ENCODE measurements around the gene MYLK4. TPM values are rescaled to one million over a fixed set of nuclear protein-coding genes. Genes with fewer than 3 reads are reported as not detected.
"Not testable (repeated sequence)": the region's sequence is repeated elsewhere in the genome, so short reads cannot be mapped to it uniquely, and the experiment has no call there.

Gene MYLK4
- polyA plus RNA-seq, 1 donor from 2014 or later = 0.08 TPM

DNA sequence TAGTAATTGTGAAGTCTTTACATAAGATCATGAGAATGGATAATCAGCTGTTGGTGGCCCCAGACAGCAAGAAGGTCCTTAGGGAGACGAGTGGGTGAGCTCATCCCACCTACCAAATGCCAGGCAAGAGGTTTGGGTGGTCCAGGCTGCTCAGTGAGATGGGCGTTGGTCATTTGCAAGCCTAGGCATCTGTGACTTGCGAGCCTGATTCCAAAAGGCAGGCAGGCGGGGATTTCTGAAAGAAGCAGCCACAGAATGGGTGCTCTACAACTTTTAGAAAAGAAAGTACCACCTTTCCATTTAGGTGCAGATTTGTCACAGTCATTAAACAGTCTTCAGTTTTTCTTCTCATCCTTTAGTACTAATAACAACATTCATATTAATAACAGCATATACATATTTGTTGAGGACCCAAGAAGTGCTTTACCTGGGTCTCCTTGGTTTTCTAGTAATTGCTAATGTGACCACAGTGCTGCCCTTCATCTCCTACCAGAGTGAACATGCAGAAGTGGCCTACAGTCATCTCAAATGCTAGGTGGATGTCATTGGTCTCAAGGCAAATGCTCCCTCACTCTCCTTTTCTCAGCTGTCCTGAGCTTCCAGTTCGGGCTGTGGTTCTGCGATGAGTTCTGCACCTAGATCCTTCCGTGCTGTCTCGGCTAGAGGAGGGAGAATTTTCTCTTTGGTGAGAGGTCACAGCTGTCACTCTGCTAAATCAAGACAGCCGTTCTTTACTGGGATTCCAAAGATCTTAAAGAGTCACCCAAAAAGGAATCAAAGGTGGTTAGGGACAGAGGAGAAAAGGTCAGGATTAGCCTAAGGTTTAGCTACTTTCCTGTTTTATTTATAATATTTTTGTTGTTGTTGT is 17.2 kb upstream of the MYLK4 start:
- no peaks in the 10 kb centered on the region for H3K9me3 Mint-ChIP-seq
- H3K4me1 Mint-ChIP-seq = peaks cover 26 to 39% (median 35%) of the 10 kb centered on the region in 3 donors
- H3K36me3 Mint-ChIP-seq = peaks cover 3% of the 10 kb centered on the region
- peak overlapping the region; percentile 41 to 50 (median 44) for H3K27ac Mint-ChIP-seq
- peak overlapping the region; percentile 74 to 97 (median 92) for H3K4me3 Mint-ChIP-seq
- no peaks in the 10 kb centered on the region for H3K27me3 Mint-ChIP-seq

DNA sequence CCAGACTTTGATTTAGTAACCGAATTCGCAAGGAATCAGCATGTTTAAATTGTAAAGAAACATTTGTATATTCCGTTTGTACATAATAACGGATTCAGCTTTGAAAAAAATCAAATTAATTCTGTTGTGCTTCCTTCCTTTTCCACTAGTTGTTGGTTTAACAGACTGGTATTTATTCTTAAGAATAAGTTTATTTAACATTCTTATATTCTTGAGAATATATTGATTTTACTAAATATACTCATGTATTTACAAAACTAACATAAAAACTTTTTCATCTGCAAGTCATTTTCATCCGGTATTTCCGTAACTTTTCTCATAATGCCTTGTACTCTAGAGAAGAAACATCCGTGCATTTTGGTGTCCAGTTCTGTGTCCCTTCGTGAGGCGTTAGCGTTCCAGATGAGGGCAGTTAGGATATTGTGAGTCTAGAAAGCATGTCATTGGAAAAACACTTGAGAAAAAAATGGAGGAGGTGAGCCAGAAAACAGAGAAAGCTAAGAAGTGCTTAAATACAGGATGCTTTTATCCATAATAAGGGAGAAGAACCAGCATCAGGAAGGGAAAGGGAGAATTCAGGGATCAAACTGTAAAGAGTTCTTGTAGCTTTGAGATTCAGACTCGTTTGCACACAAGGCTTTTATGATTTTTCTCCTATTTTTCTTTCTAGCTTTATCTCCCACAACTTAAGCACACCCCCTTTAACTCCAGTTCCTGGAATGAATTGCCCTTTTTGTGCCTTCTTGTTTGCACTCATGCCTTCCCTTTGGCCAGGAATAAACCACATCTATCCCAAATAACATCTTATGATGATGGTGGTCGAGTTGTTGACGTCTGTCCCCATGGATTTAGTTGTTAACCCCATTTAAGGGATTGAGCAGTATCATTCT is 16.3 kb upstream of the MYLK4 start:
- H3K9me3 Mint-ChIP-seq = no peaks in the 10 kb centered on the region
- H3K36me3 Mint-ChIP-seq = peaks cover 3% of the 10 kb centered on the region
- peaks cover 26 to 32% (median 31%) of the 10 kb centered on the region in 3 donors for H3K4me1 Mint-ChIP-seq
- peak overlapping the region; percentile 92 to 97 (median 96) for H3K4me3 Mint-ChIP-seq
- peak overlapping the region; percentile 94 to 97 (median 96) for H3K27ac Mint-ChIP-seq
- H3K27me3 Mint-ChIP-seq = no peaks in the 10 kb centered on the region

DNA sequence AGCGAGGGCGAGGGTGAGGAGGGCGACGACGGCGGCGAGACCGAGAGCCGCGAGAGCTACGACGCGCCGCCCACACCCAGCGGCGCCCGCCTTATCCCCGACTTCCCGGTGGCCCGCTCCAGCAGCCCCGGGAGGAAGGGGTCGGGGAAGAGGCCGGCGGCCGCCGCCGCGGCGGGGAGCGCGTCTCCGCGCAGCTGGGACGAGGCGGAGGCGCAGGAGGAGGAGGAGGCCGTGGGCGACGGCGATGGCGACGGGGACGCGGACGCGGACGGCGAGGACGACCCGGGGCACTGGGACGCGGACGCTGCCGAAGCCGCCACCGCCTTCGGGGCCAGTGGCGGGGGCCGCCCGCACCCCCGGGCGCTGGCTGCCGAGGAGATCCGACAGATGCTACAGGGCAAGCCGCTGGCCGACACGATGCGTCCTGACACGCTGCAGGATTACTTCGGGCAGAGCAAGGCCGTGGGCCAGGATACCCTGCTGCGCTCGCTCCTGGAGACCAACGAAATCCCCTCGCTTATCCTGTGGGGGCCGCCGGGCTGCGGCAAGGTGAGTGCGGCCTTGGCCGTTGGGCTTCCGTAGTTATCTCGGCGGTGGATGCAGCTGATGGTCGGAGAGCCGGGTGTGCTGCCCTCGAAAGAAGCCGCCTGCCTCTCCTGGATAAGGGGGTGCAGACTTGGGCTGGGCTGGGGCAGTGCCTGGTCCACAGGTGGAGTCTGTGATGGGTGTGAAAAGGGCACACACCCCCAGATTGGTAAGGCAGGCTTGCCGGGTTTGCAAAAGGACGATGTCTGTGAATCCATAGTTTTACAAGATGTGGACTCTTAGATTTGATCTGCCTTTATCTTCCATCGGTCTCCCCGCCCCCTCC is 15.4 kb upstream of the MYLK4 start:
- peak overlapping the region; percentile 92 to 97 (median 96) for H3K4me3 Mint-ChIP-seq

DNA sequence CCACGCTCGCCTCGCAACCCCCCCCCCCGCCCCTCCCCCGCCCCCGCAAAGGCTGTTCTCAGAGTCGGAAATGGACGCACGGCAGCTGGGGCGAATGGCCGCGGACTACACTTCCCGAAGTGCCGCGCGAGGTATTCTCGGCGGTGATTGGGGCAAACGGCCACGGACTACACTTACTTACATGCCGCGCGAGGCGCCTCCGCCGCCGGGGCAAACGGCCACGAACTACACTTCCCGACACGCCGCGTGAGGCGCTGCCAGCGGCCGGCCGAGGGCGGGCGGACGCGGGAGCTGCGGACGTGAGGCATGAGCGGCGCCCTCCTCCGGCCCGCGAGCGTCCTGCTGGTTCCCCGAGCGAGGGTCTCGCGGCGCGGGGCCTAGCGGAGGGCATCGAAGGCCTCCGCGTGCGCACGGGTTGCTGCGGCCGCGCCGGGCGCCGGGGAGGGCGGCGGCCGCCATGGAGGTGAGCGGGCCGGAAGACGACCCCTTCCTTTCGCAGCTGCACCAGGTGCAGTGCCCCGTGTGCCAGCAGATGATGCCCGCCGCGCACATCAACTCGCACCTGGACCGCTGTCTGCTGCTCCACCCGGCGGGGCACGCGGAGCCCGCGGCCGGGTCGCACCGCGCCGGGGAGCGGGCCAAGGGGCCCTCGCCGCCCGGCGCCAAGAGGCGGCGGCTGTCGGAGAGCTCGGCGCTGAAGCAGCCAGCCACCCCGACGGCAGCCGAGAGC is 14.6 kb upstream of the MYLK4 start, which contains the start of gene WRNIP1:
Gene WRNIP1, plus strand, starts transcription at position 228 of the 730 bp plus-strand sequence. Its CDS starts 230 bp downstream, at position 458.
- Mint-ChIP-seq H3K36me3 (peaks cover 3% of the 10 kb centered on the region), H3K27ac (peak within 1 kb of the TSS; percentile 98 to 100 (median 99)), H3K27me3 (no peaks in the 10 kb centered on the region), H3K4me3 (peak within 1 kb of the TSS; percentile 92 to 97 (median 96)), H3K9me3 (no peaks in the 10 kb centered on the region), H3K4me1 (peaks cover 26 to 32% (median 29%) of the 10 kb centered on the region in 3 donors)

More for the DNA sequence above, 15.4 kb upstream of the MYLK4 start:
- Mint-ChIP-seq H3K36me3 (peaks cover 3% of the 10 kb centered on the region), H3K27ac (peak overlapping the region; percentile 94 to 97 (median 96)), H3K27me3 (no peaks in the 10 kb centered on the region), H3K9me3 (no peaks in the 10 kb centered on the region), H3K4me1 (peaks cover 26 to 32% (median 31%) of the 10 kb centered on the region in 3 donors)

DNA sequence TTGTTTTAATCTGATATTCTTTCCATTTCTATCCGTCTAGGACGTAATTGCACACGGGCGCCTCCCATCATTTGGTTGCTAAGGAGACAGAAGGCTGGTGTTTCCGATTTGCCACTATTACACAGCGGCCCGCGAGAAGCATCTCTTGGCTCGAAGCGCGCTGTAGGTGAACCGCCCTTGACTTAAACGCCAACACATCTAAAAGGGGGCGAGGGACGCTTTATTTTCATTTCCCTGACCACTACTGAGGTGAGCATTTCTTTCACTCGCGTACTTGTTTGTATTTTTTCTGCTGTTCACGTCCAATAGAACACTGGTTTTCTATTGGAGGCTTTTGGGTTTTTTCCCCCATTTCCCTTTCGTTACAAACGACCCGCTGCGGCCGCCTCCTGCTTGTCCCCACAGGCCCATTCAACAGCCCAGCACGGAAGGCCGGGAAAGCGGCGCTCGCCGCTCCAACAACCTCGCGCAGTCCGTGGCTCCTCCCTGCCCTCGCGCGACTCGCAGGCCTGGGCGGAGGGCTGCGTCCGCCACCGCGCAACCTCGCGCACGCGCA is 14.0 kb upstream of the MYLK4 start:
- peak overlapping the region; percentile 91 to 97 (median 96) for H3K4me3 Mint-ChIP-seq
- no peaks in the 10 kb centered on the region for H3K27me3 Mint-ChIP-seq
- H3K36me3 Mint-ChIP-seq = peaks cover 2% of the 10 kb centered on the region
- peaks cover 25 to 32% (median 29%) of the 10 kb centered on the region in 3 donors for H3K4me1 Mint-ChIP-seq
- H3K9me3 Mint-ChIP-seq = no peaks in the 10 kb centered on the region
- peak overlapping the region; percentile 98 to 100 (median 99) for H3K27ac Mint-ChIP-seq

DNA sequence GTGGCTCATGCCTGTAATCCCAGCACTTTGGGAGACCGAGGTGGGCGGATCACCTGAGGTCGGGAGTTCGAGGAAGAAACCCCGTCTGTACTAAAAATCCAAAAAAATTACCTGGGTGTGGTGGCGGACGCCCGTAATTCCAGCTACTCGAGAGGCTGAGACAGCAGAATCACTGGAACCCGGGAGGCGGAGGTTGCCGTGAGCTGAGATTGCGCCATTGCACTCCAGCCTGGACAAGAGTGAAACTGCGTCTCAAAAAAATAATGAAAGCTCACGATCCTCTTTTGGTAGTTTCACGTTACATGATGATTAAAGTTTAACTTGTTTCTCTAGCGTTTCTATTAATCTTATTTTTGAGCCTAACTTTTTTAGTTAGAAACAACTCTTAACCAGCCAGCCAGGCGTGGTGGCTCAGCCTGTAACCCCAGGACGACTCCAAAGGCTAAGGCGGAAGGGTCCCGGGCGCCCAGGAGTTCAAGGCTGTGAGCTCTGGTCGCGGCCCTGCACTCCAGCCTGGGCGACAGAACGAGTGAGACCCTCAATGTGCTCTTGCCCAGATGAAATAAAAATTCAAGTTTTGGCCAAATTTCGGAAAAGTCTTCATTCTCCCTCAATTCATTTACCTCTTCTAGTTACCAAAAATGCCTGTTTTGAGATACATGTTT is 13.3 kb upstream of the MYLK4 start:
- Mint-ChIP-seq H3K27me3 (no peaks in the 10 kb centered on the region), H3K36me3 (peaks cover 2% of the 10 kb centered on the region), H3K4me3 (peak overlapping the region; percentile 91 to 97 (median 96)), H3K9me3 (no peaks in the 10 kb centered on the region), H3K4me1 (peaks cover 24 to 32% (median 29%) of the 10 kb centered on the region in 3 donors), H3K27ac (peak overlapping the region; percentile 98 to 100 (median 99))

DNA sequence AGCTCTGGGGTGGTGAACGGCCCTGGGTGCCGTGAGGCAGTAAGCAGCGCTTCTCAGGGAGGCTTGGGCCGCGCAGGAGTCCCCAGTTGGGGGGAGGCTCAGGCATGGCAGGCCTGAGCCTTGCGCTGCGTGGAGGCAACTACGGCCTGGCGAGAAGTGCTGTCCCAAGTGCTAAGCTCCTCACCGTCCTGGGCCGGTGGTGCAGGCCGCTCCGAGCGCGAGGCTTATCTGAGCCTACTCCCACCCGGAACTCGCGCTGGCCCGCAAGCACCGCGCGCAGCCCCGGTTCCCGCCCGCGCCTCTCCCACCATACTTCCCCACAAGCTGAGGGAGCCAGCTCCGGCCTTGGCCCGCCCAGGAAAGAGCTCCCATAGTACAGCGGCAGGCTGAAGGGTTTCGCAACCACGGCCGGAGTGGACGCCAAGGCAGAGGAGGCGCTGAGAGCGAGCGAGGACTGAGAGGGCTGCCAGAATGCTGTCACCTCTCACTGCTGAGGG is 12.7 kb upstream of the MYLK4 start:
- Mint-ChIP-seq H3K36me3 (peaks cover under 1% of the 10 kb centered on the region), H3K9me3 (no peaks in the 10 kb centered on the region), H3K27ac (peak overlapping the region in 1 of 3 donors; percentile 55), H3K27me3 (no peaks in the 10 kb centered on the region), H3K4me1 (peaks cover 18 to 28% (median 24%) of the 10 kb centered on the region in 3 donors), H3K4me3 (peak overlapping the region in 1 of 4 donors; percentile 97)

DNA sequence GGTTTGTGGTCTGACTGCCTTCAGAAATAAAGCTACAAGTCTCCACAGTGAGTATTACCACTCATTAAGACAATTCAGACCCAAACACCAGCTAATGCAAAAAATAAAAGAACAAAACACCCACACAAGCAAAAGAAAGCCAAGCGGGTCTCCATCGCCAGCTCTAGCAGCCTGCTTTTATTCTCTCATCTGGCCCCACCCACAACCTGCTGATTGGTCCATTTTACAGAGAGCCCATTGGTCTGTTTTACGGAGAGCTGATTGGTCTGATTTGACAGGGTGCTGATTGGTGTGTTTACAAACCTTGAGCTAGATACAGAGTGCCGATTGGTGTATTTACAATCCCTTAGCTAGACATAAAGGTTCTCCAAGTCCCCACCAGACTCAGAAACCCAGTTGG is 12.1 kb upstream of the MYLK4 start:
- H3K27me3 Mint-ChIP-seq = not testable (repeated sequence)

DNA sequence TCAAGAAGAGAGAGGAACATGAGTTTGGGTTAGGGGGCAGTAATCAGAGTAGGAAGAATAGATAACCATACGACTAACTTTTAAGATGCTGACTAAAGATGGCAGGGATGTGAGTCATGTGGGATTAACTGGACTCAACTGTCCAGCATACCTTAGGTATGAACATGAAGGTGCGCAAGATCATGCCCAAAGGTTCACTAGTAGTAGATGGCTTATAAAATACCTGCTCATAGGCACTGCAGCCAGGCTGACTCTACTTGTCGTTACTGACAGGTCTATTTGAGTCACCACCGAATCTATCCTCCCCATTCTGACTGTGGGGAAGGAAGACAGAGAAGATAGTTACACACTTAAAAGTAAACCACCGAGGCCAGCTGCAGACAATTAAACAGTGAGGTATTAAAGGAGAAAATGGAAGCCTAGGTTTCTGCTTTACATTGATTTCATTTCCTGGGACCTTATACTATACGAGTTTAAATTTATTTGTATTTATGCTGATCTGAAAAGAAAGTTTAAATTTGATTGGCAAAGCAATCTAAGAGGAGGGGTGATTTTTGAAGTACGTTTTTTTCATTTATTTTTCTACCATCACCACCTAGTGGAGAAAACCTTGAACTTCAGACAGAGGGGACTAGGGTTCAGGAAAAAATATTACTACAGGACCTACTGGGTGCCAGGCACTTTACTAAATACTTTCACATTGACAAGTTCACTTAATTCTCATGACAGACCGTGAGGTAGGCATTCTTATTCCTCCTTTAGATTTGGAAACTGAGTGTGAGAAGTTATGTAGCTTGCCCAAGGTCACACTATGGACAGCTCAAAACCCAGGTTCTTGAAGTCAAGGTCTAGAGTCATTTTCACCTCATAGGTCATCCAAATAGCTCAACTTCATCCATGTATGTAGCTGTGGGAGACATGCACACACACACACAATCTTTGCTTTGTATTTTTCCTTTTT is 10.4 kb upstream of the MYLK4 start:
- peaks cover 4 to 11% (median 8%) of the 10 kb centered on the region in 3 donors for H3K4me1 Mint-ChIP-seq
- H3K36me3 Mint-ChIP-seq = no peaks in the 10 kb centered on the region
- no peaks in the 10 kb centered on the region for H3K9me3 Mint-ChIP-seq
- H3K27ac Mint-ChIP-seq = peak overlapping the region in 1 of 3 donors; percentile 52
- peak overlapping the region in 1 of 4 donors; percentile 69 for H3K4me3 Mint-ChIP-seq
- no peaks in the 10 kb centered on the region for H3K27me3 Mint-ChIP-seq

More for the DNA sequence above, 12.1 kb upstream of the MYLK4 start:
- peak overlapping the region in 1 of 3 donors; percentile 55 for H3K27ac Mint-ChIP-seq
- H3K36me3 Mint-ChIP-seq, H3K9me3 Mint-ChIP-seq: not testable (repeated sequence)
- H3K4me3 Mint-ChIP-seq = peak overlapping the region in 1 of 4 donors; percentile 62
- peaks cover 13 to 23% (median 18%) of the 10 kb centered on the region in 3 donors for H3K4me1 Mint-ChIP-seq

DNA sequence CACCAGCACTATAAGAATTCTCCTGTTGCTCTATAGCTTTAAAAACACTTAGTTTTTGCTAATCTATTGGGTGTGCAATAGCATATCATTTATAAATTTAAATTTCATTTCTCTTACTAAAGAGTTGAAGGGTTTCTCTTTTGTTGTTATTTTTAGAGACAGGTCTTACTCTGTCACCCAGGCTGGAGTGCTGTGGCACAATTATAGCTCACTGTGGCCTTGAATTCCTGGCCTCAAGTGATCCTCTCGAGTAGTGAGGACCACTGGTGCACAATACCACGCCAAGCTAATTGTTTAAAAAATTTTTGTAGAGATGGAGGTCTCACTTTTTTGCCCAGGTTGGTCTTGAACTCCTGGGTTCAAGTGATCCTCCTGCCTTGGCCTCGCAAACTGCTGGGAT is 8.3 kb upstream of the MYLK4 start:
- H3K4me3 Mint-ChIP-seq = no peak overlapping the region
- H3K36me3 Mint-ChIP-seq = no peaks in the 10 kb centered on the region
- H3K27me3 Mint-ChIP-seq = peaks cover 2% of the 10 kb centered on the region
- H3K9me3 Mint-ChIP-seq = no peaks in the 10 kb centered on the region
- peak overlapping the region in 1 of 3 donors; percentile 73 for H3K27ac Mint-ChIP-seq
- peaks cover 0 to 4% (median 1%) of the 10 kb centered on the region in 3 donors for H3K4me1 Mint-ChIP-seq

DNA sequence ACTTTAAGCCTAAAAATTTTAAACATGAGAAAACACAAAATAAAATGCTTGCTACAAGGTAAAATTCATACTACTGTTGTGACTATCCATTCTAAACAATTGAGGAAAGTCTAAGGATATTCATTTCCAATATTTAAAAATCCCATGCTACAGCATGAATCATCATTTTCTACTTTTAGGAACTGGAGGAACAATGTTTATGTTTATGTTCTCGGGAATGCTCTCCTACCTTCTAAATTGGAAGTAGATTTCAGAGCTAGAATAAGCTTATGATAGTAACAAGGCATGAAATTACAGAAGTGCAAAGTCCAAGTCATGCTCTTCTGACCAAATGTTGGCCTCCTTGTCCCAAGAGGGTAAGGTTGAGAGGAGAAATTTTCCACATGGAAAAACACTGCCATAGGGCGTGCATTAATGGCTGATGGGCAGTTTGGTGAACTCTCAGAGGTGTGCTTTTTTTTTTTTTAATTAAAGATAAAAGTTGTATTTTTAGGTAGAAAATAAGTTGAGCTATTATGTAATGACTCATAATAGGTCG is 6.0 kb upstream of the MYLK4 start:
- Mint-ChIP-seq H3K27me3 (peaks cover 15% of the 10 kb centered on the region), H3K9me3 (no peaks in the 10 kb centered on the region), H3K4me1 (peaks cover 3 to 13% (median 4%) of the 10 kb centered on the region in 3 donors), H3K27ac (no peak overlapping the region), H3K4me3 (no peak overlapping the region), H3K36me3 (no peaks in the 10 kb centered on the region)

Measured in IgD-negative memory B cell (primary cell).